GM13977 (cell line): ENCODE results near the gene GULP1.

ENCODE experiments used
- DNase-seq: peaks from one replicate; pipeline ENCODE4 v3.0.0; 2012; ENCODE audit warnings: low spot score
- in situ Hi-C: fragments of 300-500 bp; cut with MboI; formaldehyde crosslinking; loops from one replicate; pipeline ENCODE4 v1.12.0; 2022; ENCODE audit warnings: low sequenced_read_pairs, low pct_unique_long_range_greater_than_20kb, mixed read lengths, inconsistent platforms; ENCODE audit not compliant: unreplicated experiment
- TF ChIP-seq, protein P1 (sequence below): IDR thresholded peaks from 2 replicates; pipeline ENCODE4 v1.5.1; 2012; ENCODE audit warnings: mild to moderate bottlenecking, control low read depth; ENCODE audit not compliant: insufficient read depth; ENCODE audit errors: extremely low read depth, missing control alignments

The GULP1 gene

DNA sequence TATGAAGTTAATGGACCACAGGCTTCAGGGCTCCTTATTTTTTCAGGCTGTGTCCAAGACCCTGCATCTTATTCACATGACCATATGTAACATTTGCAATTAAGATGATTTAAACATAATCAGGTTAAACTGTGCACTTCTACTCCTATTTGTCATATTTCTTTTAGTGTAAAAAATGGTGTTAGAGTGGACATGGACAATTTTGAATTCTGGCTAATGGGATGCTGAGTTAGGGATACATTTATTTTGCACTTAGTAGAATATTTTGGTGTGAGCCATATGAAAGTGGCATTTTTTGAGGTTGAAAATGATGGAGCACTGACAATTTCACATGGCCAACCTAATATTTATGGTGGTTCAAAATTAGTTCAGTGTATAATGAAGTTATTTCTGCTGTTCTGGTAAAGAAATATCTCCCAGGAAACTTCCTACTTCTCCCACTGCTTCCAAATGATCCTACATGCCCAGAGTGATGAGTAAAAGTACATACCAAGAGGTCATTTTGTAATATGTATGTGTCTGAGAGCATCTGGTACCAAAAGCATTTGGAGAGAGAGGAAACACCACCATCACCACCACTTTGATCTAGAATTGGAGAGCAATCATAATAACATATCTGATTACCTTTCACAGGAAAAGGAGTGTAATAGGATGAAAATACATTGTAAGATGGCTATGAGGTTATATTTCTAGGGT lies 36.0 kb downstream of the GULP1 start:
- DNase-seq: no peak
- TF ChIP-seq, protein P1, sequence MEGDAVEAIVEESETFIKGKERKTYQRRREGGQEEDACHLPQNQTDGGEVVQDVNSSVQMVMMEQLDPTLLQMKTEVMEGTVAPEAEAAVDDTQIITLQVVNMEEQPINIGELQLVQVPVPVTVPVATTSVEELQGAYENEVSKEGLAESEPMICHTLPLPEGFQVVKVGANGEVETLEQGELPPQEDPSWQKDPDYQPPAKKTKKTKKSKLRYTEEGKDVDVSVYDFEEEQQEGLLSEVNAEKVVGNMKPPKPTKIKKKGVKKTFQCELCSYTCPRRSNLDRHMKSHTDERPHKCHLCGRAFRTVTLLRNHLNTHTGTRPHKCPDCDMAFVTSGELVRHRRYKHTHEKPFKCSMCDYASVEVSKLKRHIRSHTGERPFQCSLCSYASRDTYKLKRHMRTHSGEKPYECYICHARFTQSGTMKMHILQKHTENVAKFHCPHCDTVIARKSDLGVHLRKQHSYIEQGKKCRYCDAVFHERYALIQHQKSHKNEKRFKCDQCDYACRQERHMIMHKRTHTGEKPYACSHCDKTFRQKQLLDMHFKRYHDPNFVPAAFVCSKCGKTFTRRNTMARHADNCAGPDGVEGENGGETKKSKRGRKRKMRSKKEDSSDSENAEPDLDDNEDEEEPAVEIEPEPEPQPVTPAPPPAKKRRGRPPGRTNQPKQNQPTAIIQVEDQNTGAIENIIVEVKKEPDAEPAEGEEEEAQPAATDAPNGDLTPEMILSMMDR: no peak
- in situ Hi-C loops: no loop called here

DNA sequence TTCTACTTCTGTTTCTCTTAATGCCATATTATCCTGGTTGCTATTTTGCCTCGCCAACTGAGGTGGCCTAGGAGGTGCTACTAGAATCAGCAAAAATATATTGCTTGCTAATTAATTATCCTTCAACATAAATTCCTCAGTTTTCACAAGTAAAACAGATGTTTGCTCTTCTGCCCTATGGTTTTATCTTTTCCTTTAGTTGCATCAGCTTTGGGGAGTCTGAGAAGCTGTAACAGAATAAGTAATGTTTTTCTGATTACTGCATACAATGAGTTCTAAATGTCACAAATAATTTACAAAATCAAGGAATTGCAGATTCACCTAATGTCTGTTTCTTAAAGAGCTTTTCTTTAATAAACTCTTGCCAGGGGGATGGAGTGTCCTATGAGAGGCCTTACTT lies 36.7 kb downstream of the GULP1 start:
- in situ Hi-C loops: no loop called here
- DNase-seq: no peak
- TF ChIP-seq, protein P1: no peak

DNA sequence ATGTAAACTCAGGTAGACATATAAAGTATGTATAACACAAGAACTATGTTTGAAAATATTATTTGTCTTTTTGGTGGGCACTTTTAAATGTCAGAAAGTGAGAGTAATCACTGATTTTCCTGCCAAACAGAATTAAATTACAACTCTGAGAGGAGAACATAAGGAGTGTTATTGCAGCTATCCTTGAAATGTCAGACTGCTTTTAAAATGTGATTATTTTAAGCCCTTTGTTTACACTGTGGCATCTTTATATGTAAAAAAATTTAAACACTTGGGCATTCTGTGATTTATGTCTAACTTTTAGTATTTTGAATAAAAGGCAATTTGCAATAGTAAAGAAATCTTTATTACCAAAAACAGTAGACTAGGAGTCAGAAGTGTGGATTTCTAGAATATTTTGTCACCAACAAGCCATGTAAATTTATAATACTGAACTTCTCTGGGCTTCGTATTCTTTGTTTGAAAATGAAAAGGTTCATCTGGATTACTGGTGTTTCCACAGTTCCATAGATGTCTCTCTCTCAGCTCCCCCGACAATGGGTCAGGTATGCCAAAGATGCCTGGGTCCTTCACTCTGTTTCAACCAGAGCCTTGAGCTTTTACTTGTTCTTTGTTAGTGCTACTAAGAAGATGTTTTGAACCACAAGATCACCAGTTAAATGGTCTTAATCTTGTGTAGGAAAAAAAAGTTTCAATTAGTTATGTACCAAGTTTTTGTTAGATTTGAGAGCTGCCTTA lies 38.8 kb downstream of the GULP1 start:
- TF ChIP-seq, protein P1: no peak

DNA sequence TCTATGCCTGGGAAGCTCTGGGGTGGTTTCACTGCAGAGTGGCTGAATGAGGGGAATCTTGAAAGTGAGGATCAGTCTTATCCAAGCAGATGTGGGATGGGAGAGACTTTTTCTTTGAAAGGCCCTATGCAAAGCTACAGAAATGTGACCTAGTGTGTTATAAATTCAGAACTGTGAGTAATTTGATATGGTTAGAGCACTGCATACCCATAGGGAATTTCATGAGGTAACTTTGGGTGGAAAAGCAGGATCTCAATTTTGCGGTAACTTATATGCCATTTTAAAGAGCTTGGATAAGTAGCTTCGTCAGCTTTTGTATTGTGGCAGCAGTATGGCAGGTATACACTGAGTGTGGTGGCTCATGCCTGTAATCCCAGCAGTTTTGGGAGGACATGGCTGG lies 40.9 kb downstream of the GULP1 start:
- TF ChIP-seq, protein P1: no peak
- no peak for DNase-seq
- in situ Hi-C loops: no loop called here

More for the DNA sequence above, 38.8 kb downstream of the GULP1 start:
- no peak for DNase-seq
- in situ Hi-C loops: no loop called here

DNA sequence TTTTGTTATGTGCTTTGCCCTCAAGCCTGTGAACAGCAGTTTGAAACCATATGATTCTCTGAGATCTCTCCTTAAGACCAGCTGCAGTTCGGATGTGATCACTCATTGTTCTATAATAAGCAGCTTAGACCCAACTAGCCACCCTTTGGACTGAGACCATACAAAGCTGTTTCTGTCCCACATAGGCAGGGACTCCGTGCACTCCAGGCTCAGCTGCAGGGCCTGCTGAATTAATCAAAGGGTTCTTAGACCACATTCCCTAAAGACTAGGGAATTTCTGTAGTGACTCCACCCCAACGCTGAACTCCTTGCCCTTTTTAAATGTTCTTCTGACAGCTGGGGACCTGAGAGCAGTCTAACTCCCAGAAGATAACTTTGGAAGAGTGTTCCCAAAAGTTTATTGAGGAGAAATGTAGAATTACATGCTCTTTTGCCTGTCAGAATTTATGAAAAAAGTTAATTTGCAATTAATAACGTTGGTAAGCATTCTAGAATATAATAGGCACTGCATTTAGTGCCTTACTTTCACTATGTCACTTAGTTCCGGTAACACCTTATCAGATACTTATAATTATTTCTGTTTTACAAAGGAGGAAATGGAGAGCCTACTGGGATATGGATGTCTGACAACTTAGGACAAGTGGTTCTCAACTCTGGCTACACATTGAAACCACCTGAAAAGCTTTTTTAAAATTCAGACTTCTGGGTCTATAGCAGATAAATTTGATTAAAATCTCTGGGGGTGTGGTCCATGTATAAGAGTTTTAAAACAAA lies 42.3 kb downstream of the GULP1 start:
- in situ Hi-C loops: no loop called here
- TF ChIP-seq, protein P1: no peak
- DNase-seq: no peak

DNA sequence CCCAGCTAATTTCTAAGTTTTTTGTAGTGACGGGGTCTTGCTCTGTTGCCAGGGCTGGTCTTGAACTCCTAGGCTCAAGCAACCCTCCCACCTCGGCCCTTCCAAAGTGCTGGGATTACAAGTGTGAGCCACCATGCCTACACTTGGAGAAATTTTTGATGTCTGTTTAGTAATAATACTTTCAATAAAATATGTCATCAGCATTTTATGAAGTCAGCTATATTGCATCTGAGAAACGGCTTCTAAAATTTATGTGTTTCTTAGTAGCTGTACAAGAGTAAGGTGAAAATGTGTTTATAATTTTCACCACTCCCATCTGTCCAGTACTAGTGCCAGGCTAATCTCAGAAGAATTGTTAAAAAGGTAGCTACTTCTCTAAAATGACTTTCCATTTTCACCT lies 46.8 kb downstream of the GULP1 start:
- TF ChIP-seq, protein P1: no peak
- DNase-seq: no peak
- in situ Hi-C loops: no loop called here
